Natural killer cell treated with Interleukin-12 subunit alpha and Interleukin-12 subunit beta and Interleukin-15 and Interleukin-18, amount 100 ng/mL, for 72 hours (primary cell): ENCODE results near the gene TRPM3. TPM values are rescaled to one million over a fixed set of nuclear protein-coding genes. Genes with fewer than 3 reads are reported as not detected.

Source experiments
- ATAC-seq, 2 donors: fragments of 150-1000 bp; cut with Tn5 transposase in 1 of 2; sonication (Bioruptor Pico), chemical (Tn5 transposase) in 1 of 2; 2 replicates each; pipeline ENCODE4 v1.10.0; 2021
- DNase-seq: peaks from one replicate; pipeline ENCODE4 v3.0.0; 2022; ENCODE audit warnings: low spot score
- H3K27ac Mint-ChIP-seq, 2 donors: 1 replicate in 1 of 2; 2 replicates in 1 of 2; pipeline ENCODE4 v1.8.0; 2022; ENCODE audit warnings: mixed read lengths in 2 of 2, mild to moderate bottlenecking in 1 of 2, moderate library complexity in 1 of 2
- H3K27me3 Mint-ChIP-seq, 2 donors: 1 replicate in 1 of 2; 2 replicates in 1 of 2; pipeline ENCODE4 v1.8.0; 2022; ENCODE audit warnings: mixed read lengths in 2 of 2
- H3K36me3 Mint-ChIP-seq: one replicate; pipeline ENCODE4 v1.8.0; 2022; ENCODE audit warnings: mixed read lengths
- H3K4me1 Mint-ChIP-seq, 2 donors: 1 replicate in 1 of 2; 2 replicates in 1 of 2; pipeline ENCODE4 v1.8.0; 2022; ENCODE audit warnings: low read depth in 2 of 2, mixed read lengths in 2 of 2, mild to moderate bottlenecking in 1 of 2
- H3K4me3 Mint-ChIP-seq: one replicate; pipeline ENCODE4 v1.8.0; 2022; ENCODE audit warnings: mixed read lengths
- H3K9me3 Mint-ChIP-seq: 2 replicates; pipeline ENCODE4 v1.8.0; 2022; ENCODE audit warnings: mixed read lengths
- total RNA-seq, 2 donors: library from RNA; stranded (reverse); gene quantifications; one replicate each; pipeline ENCODE4 v1.2.3, GENCODE V29; 2022

Gene TRPM3
- total RNA-seq, 2 donors from 2014 or later, result not detected

DNA sequence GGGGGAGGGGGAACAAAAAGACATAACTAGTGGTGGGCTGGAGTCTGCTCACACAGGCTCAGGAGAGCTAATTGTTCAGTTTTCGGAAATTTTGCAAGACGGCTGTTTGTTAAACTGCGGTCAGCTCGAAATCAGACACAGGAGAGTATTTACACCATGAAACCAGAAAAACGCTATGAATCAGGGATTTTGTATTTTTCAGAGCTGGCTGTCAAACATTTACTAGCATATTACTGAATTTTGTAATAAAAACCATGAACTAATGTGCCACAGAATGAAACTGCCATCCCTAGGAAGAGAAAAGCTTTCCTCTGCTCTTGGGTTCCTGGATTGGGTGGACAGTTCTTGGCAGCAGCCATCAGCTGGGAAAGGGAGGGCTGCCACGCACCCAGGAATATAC is 45.3 kb downstream of the TRPM3 start:
- no peak overlapping the region for H3K4me3 Mint-ChIP-seq
- H3K9me3 Mint-ChIP-seq, result peaks cover 6% of the 10 kb centered on the region
- H3K36me3 Mint-ChIP-seq, result no peaks in the 10 kb centered on the region
- H3K27ac Mint-ChIP-seq, result no peak overlapping the region
- H3K27me3 Mint-ChIP-seq, result no peaks in the 10 kb centered on the region
- H3K4me1 Mint-ChIP-seq, result no peaks in the 10 kb centered on the region
- ATAC-seq (no peak), DNase-seq (no peak)

DNA sequence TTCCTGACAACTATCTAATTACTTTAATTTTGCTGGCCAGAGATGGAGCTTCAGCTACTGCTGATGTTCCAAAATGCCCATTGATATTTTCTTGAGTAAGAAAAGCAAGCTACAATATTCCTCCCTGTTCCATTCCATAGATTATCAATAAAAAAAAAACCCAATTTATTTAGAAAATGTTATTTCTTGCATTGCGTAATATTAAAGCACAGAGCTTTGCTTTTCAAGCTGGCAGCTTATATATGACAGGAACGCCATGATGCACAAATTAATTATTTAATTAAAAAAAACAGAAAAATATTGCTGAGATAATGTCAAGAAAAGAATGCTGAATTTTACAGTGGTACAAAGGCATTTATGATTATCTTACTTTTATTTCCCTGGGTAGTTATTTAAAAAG is 47.9 kb downstream of the TRPM3 start:
- no peaks in the 10 kb centered on the region for H3K36me3 Mint-ChIP-seq
- no peak for DNase-seq
- H3K9me3 Mint-ChIP-seq, result peaks cover 6% of the 10 kb centered on the region
- H3K4me3 Mint-ChIP-seq, result no peak overlapping the region
- H3K4me1 Mint-ChIP-seq, result no peaks in the 10 kb centered on the region
- ATAC-seq, result no peak
- H3K27me3 Mint-ChIP-seq, result no peaks in the 10 kb centered on the region
- H3K27ac Mint-ChIP-seq, result no peak overlapping the region

DNA sequence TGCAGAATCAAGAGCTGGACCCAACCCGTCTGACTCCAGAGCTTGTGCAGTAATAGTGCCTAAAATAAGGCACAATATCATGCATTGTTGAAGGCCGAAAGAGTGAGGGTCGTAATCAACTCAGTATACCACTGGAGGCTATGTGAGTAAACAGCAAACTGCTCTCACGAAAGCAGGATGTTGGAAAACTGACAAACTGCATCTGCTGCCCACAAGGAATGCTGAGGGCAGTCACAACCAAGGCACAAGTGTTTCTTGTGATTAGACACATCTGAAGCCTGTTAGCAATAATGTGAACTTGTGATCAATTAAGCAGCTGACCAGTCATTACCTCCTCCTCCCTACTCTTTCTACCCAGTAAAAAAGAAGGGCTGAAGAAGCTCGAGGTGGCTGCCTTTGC is 48.8 kb downstream of the TRPM3 start:
- peaks cover 6% of the 10 kb centered on the region for H3K9me3 Mint-ChIP-seq
- H3K36me3 Mint-ChIP-seq, result no peaks in the 10 kb centered on the region
- ATAC-seq, result no peak
- H3K4me1 Mint-ChIP-seq, result no peaks in the 10 kb centered on the region
- DNase-seq, result no peak
- no peaks in the 10 kb centered on the region for H3K27me3 Mint-ChIP-seq
- H3K27ac Mint-ChIP-seq, result no peak overlapping the region
- H3K4me3 Mint-ChIP-seq, result no peak overlapping the region

DNA sequence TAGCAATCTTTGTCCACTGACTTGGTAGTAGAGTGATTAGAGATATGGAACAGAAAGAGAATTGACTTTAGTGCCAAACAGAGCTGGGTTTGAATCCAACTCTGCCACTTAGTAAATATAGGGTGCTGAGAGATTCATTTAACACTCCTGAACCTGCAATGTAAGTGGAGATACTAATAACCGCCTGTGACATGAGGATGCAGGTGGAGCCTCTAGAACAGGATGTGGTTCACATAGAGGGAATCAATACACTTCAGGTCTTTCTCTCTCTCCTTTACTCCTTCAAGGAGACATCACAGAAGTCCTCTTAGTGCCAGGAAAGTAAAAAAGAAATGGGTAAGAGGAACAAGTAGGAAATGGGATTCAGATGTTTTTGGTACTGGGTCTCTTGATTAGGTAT is 49.8 kb downstream of the TRPM3 start:
- ATAC-seq (no peak), DNase-seq (no peak)
- Mint-ChIP-seq H3K9me3 (peaks cover 6% of the 10 kb centered on the region), H3K27me3 (no peaks in the 10 kb centered on the region), H3K36me3 (no peaks in the 10 kb centered on the region), H3K4me3 (no peak overlapping the region), H3K27ac (no peak overlapping the region), H3K4me1 (no peaks in the 10 kb centered on the region)

DNA sequence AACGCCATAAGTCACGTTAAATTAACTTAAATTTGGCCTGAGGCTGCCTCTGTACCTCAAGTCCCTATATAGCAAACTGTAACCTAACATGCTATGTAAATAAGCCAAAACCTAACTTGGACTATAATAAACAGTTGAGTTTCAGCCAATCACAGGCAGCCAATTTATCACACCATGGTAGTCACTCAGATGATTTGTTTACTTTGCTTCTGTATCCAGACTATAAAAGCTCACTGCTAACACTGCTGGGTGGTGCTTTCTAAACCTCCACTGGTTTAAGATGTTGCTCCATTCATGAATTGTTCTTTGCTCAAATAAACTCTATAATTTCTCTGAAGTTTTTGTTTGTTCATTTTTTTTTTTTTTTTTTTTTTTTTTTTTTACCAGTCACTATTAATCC is 62.8 kb downstream of the TRPM3 start:
- no peak for ATAC-seq
- Mint-ChIP-seq H3K27me3 (no peaks in the 10 kb centered on the region), H3K4me3 (no peak overlapping the region), H3K27ac (no peak overlapping the region), H3K36me3 (no peaks in the 10 kb centered on the region), H3K9me3 (peaks cover 5% of the 10 kb centered on the region), H3K4me1 (no peaks in the 10 kb centered on the region)
- DNase-seq, result no peak

DNA sequence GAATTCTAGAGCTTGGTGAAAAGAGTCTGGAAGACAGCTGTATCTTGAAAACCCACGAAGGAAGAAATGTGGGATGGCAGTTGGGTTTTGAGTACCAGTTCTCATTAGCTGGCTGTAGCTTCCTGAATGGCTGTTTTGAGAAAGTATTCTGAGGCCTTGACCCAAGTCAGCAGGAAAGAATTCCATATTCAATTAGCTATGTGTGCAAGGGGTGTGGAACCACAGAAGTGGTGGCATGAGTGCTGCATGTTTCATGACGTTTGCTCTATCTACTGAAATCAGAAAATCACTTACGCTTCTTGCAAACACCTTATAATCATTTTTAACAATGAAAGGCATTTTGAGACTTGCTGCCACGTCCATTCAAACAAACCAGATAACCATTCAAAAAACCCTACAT is 69.1 kb downstream of the TRPM3 start:
- H3K27me3 Mint-ChIP-seq, result no peaks in the 10 kb centered on the region
- peaks cover 9% of the 10 kb centered on the region for H3K9me3 Mint-ChIP-seq
- ATAC-seq (no peak), DNase-seq (no peak)
- no peak overlapping the region for H3K27ac Mint-ChIP-seq
- no peak overlapping the region for H3K4me3 Mint-ChIP-seq
- no peaks in the 10 kb centered on the region for H3K36me3 Mint-ChIP-seq
- H3K4me1 Mint-ChIP-seq, result no peaks in the 10 kb centered on the region

DNA sequence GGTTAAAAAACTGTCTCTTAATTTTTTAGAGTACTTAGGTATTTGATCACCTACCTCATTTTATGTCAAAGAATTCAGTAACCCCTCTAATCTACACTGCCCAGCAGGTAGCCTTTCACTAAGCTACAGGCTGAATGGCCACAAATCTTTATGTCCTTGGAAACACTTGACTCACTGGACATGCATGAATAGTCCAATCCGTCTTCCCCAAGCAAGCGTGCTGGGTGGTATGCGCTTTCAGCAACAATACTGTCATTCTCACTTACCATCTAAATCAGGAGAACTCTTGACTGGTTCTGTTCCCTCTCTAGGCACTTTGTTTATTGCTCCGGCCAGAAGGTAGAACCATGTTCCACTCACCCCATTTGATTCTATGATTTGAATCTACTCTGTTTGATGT is 73.1 kb downstream of the TRPM3 start:
- DNase-seq, result no peak
- H3K27ac Mint-ChIP-seq, result no peak overlapping the region
- no peaks in the 10 kb centered on the region for H3K4me1 Mint-ChIP-seq
- H3K27me3 Mint-ChIP-seq, result no peaks in the 10 kb centered on the region
- no peak for ATAC-seq
- peaks cover 10% of the 10 kb centered on the region for H3K9me3 Mint-ChIP-seq
- H3K4me3 Mint-ChIP-seq, result no peak overlapping the region
- H3K36me3 Mint-ChIP-seq, result no peaks in the 10 kb centered on the region

DNA sequence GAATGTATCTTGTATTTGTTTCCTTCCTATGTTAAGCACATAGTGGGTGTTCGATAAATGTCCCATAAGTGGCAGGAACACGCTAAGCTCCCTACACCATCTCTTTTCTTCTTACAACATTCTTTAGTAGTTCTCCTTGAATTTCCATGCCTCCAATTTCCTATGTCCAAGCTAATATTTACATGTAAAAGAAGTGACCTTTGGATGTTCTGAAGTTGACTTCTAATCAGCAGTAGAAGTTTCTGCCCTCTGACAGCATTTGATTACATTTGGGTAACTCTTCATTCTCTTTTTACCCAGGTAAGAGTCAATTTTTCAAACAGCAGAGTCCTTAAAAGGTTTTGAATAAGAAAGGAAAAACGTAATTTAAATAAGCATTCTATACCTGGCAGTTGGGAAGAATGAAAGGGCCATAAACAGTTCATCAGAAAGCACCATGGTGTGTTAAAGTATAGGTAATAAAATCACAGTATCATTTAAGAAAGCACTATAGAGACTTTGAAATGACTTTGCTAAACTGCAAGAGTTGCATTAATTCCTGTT is 78.9 kb downstream of the TRPM3 start:
- ATAC-seq, result no peak
- no peak overlapping the region for H3K4me3 Mint-ChIP-seq
- H3K27ac Mint-ChIP-seq, result no peak overlapping the region
- H3K36me3 Mint-ChIP-seq, result no peaks in the 10 kb centered on the region
- H3K9me3 Mint-ChIP-seq, result peaks cover 8% of the 10 kb centered on the region
- no peaks in the 10 kb centered on the region for H3K4me1 Mint-ChIP-seq
- H3K27me3 Mint-ChIP-seq, result no peaks in the 10 kb centered on the region
- DNase-seq, result no peak

DNA sequence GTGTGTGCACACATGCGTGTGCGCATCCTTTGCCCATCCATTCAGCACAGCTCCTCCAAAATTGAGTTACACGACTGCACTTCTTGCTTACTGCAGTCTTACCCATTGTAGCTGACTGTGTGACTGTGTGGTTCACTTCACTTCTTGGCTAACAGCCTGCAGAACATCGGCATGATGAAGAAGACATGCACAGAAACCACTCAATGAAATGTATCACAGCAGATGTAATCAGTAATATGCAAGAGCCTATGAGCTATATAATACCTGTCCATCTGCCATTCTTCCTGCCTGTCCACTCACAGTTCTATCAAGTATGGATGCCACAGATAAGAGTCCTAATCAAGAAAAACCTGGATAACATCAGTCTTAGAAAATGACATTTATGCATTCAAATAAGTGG is 83.9 kb downstream of the TRPM3 start:
- ATAC-seq, result no peak
- DNase-seq, result no peak
- Mint-ChIP-seq H3K9me3 (peaks cover 3% of the 10 kb centered on the region), H3K4me3 (no peak overlapping the region), H3K27ac (no peak overlapping the region), H3K36me3 (no peaks in the 10 kb centered on the region), H3K27me3 (no peaks in the 10 kb centered on the region), H3K4me1 (no peaks in the 10 kb centered on the region)

DNA sequence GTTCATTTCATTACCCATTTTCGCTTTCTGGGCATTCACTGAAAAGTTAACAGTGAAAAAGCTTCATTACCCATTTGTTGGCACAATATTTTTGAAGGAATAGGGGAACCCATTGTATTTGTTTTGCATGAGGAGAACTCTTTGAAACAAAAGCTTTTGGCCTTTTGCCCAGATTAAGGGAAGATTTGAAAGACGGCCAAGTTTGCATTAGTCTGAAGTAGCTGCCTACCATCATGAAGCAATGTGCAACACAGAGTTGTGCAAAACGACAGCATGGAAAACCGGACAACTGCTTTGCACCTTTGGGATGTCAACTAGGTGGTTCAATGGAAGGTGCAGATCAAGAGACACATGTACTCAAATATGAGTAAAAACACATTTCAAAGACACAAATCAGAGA is 84.9 kb downstream of the TRPM3 start:
- ATAC-seq, result no peak
- H3K9me3 Mint-ChIP-seq, result peaks cover 3% of the 10 kb centered on the region
- no peaks in the 10 kb centered on the region for H3K27me3 Mint-ChIP-seq
- no peaks in the 10 kb centered on the region for H3K36me3 Mint-ChIP-seq
- no peak overlapping the region for H3K27ac Mint-ChIP-seq
- H3K4me3 Mint-ChIP-seq, result no peak overlapping the region
- no peak for DNase-seq
- no peaks in the 10 kb centered on the region for H3K4me1 Mint-ChIP-seq

DNA sequence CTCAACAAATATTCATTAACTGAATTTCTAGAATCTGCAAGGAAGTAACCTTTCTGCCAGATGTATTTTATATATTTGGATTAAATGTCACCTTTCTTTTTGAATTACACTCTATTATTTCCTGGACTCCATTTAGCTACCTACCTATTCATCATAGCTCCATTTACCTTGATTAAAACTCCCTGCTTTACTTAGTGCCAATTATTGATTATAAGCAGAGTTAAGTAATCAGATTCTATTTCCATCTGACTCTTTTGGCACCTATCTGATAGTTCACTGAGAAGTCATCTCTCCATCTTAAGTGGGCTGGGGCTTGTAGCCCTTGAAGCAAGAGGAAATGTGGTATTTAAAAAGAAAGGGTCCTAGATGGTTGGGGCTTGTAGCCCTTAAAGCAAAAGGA is 88.6 kb downstream of the TRPM3 start:
- ATAC-seq (no peak), DNase-seq (no peak)
- H3K27me3 Mint-ChIP-seq, result no peaks in the 10 kb centered on the region
- H3K9me3 Mint-ChIP-seq, result peaks cover under 1% of the 10 kb centered on the region
- H3K27ac Mint-ChIP-seq, result no peak overlapping the region
- H3K36me3 Mint-ChIP-seq, result no peaks in the 10 kb centered on the region
- H3K4me1 Mint-ChIP-seq, result no peaks in the 10 kb centered on the region
- H3K4me3 Mint-ChIP-seq, result no peak overlapping the region

DNA sequence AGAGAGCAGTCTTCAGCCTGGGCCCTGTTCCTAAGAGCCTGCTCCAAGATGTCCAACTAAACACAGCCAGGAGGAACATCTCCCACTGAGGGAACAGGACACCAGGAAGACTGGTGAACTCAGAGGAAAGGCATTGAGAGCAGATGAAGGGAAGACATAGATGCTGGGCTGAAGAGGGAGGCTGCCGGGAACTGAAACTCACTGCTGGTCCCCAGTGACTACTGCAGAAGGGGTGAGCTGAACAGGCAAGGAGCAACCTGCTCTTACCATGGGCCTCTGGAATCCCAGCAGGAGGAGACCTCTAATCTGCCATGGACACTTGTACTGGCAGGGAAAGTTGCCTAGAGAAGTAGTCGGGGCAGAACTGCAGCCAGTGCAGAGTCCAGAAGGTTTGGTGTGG is 95.7 kb downstream of the TRPM3 start:
- DNase-seq (no peak), ATAC-seq (no peak)
- H3K36me3 Mint-ChIP-seq, result no peaks in the 10 kb centered on the region
- no peak overlapping the region for H3K4me3 Mint-ChIP-seq
- no peaks in the 10 kb centered on the region for H3K27me3 Mint-ChIP-seq
- peaks cover 5% of the 10 kb centered on the region for H3K9me3 Mint-ChIP-seq
- no peaks in the 10 kb centered on the region for H3K4me1 Mint-ChIP-seq
- no peak overlapping the region for H3K27ac Mint-ChIP-seq

DNA sequence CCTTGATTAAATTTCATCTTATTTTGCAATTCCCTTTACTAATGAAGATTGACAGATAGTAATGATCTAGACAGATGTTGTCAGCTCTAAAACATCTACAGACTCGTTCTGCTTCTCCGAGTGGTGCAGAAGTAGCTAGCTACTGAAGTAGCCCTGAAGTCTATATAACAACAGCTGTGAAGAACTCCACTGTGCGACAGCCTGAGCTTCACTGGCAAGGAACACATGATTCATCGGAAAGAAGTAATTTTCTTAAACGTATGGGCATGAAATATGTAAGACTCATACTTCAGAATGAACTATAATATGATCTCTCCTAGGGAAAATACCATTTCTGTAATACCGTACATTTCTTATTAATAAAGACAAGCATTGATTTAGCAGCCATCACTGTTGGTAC is 96.2 kb downstream of the TRPM3 start:
- Mint-ChIP-seq H3K4me1 (no peaks in the 10 kb centered on the region), H3K36me3 (no peaks in the 10 kb centered on the region), H3K27me3 (no peaks in the 10 kb centered on the region), H3K4me3 (no peak overlapping the region), H3K9me3 (peaks cover 5% of the 10 kb centered on the region), H3K27ac (no peak overlapping the region)
- no peak for ATAC-seq
- DNase-seq, result no peak

DNA sequence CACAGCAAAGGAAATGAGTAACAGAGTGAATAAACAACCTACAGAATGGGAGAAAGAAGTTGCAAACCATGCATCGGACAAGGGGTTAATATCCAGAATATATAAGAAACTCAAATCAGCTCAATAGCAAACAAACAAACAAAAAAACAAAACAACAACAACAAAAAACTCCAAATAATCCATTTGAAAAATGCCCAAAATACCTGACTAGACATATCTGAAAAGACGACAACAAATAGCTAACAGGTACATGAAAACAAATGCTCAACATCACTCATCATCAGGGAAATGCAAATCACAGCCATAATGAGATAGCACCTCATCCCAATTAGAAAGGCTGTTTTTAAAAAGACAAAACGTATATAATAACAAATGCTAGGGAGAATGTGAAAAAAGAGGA is 111.2 kb downstream of the TRPM3 start:
- H3K4me3 Mint-ChIP-seq, result no peak overlapping the region
- H3K27me3 Mint-ChIP-seq, result no peaks in the 10 kb centered on the region
- no peak overlapping the region for H3K27ac Mint-ChIP-seq
- ATAC-seq, result no peak
- DNase-seq, result no peak
- no peaks in the 10 kb centered on the region for H3K4me1 Mint-ChIP-seq
- H3K36me3 Mint-ChIP-seq, result peaks cover 3% of the 10 kb centered on the region
- H3K9me3 Mint-ChIP-seq, result peaks cover 6% of the 10 kb centered on the region

DNA sequence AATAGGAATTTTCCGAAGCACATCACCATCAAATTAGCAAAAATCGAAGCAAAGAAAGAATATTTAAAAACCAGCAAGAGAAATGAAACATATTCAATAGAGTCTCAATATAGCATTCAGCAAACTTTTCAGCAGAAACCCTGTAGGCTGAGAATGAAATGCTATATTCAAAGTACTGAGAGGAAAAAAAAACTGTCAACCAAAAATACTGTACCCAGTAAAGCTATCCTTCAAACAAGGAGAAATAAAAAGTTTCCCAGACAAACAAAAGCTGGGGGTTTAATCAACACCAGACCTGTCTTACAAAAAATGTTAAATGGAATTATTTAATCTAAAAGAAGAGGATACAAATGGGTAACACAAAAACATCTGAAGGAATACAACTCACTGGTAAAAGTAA is 116.0 kb downstream of the TRPM3 start:
- Mint-ChIP-seq H3K27ac (no peak overlapping the region), H3K36me3 (peaks cover 14% of the 10 kb centered on the region), H3K4me1 (no peaks in the 10 kb centered on the region), H3K4me3 (no peak overlapping the region), H3K9me3 (peaks cover 11% of the 10 kb centered on the region), H3K27me3 (no peaks in the 10 kb centered on the region)
- ATAC-seq (no peak), DNase-seq (no peak)
